Measurements from ENCODE around the gene PAPOLB.
A peak's percentile ranks its signal among the peaks of the same experiment; 100 is the strongest.

PAPOLB gene

DNA sequence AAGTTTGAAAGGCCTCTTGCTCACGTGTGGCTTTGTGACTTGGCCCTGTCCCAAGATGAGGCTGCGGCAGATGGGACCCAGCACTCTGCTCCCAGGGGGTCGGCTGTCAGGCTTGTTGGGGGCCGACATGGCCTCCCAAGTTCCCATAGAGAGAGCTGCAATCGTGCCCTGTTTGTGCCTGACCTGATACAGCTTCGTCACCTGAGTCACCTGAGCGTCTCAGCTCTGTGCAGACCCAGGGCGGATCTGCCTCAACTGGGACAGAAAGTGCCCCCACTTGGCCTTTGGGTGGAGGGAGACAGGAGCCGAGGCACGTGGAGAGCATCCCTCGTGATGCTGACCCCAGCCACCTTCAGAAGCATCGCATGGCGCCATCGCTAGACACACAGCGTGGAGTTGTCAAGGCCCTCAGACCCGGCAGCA is 21.7 kb downstream of the PAPOLB start:
- no peak for DNase-seq

DNA sequence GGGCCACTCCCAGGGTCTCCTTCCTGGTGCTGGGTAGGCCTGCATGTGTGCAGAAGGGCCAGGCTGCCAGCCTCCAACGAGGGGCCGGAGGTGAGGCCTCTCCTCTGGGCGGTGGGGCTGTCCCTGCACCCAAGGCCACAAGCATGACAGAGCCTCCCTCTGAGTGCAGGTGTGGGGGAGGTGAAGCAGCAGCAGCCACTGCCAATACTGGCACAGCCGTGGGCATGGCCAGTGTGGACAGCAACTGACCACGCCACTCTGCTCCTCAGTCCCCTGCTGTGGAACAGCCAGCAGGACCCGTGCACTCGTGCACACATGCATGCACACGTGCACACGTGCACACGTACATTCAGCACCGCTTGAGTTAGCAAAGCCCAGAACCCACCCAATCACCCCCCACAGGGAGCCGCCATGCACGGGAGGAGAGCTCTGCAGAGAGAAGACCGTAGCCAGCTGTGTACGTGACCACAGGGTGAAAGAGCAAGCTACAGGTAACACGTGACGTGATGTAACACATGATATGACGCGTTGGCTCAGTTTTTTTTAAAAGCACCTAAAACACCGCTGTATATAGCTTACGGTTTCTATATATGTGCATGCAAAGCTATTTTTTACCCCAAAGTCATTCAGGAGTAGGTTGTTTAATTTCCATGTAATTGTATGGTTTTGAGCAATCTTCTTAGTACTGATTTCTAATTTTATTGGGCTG is 23.1 kb downstream of the PAPOLB start:
- DNase-seq, result no peak

DNA sequence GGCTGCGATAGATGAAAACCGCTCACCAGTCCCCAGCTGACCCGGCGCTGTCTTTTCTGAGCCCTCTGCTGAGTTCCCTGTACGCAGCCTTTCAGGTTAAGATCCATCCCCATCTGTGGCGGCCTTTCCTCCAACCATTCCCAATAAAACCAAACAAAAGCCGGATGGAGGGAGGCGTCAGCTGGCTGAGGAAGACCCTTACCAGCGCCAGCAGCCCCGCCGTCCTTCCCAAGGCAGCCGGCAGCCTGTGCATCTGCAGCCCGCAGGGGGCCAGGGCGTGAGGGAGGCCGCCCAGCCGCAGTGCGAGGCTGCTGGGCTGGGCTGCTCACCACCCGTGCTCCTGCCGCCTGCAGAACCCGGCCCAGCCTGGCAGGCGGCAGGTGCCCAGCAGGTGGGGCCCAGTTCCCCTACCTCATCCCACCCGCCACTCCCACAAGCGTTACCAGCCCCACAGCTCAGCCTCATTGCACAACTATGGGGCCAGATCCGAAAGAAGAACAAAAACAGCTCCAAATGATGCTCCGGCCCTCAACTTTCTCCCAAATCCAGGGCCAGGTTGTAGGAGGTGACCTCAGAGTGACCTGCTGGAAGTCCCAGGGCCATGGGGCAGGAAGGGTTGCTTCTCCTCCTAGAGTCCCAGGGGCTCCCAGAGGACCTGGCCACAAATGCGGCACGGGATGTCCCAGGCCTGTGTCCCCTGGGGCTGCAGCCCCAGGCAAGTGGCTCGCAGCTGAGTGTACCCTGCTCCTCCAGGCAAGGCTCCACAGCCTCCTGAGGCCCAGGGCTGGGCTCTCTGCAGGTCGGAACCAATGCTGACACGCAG is 23.8 kb downstream of the PAPOLB start:
- DNase-seq, result no peak

DNA sequence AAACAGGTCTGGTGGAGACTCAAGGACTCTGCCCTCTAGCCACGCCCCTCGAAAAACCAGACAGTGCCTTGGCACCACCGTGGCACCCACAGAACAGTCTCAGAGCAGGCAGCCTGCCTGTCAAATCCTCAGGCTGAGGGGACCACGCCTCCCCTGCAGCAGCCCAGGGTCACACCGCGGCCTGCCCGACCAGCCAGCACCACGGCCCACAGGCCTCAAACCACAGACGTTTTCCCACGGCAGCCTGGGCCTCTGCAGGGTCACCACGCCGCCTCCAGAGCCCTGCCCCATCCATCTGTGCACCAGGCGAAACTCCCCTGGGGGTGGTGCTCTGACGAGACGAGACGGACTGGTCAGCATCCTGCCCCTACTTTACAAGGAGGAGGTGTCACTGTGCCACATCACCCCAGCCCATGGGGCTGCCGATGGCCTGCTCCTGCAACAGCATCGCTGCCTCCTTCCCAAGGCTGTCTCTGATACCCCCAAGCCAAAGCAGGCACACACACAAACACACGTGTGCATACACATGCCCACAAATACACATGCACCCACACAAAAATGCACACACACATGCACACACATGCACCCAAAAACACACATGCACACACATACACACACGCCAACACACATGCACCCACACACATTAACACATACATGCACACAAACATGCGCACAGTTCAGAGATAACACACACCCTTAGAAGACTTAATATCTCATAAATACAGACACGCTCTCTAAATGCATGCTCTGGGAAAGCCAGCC is 24.6 kb downstream of the PAPOLB start:
- DNase-seq, result peak; percentile 35

DNA sequence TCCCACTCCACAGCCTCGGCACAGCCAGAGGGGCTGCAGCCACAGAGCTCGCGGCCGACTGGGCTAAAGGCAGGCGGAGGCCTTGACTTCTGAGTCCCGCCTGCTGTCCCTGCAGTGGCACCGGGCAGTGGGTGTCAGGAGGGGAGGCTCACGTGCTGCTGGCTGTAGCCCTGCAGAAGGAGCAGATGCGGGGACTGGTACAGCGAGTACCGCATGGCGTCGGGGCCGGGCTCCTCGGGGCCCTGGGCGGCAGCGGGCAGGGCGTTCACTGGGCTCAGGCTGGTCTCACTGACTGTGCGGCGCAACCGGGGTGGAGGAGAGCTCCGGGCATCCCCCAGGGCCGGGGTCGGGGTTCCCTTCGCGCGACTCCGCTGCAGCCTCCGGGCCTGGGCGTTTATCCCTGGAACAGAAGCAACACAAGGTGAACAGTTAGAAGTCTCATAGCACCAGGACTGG is 25.6 kb downstream of the PAPOLB start:
- DNase-seq, result no peak

DNA sequence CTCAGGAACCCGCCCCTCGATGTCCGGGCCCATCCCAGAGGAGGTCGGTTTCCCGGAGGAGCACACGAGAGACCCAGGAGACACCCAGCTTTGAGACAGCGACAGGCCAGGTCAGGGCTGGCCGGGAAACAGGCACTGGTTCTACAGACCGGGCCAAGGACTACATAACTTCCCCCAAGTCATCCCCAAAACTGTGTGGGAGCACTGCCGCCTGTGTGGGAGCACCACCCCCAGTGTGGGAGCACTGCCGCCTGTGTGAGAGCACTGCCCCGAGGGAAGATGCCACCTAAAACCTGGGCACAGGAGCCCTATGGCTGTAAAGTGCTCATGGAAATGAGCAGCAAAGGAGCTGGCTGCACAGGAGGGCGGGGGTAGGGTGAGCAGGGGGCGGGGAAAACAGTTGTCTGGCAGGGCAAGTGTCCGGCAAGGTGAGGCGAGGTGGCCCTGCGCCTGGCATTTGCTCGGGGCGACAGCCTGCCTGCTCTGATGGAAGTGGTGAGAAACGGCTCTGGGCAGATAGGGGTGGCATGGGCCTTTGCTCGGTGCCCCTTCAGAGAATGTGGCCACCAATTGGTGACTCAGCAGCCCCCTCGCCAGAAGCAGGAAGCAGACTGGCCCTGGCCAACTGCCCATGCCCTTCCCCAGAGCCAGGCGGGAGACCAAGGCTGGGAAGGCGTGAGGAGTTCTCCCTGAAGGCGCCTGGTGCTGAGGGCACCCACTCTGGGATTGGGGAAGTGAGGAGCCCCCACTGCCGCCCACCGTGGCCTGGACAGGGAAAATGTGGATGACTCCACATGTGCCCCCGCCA is 26.2 kb downstream of the PAPOLB start:
- DNase-seq, result no peak

DNA sequence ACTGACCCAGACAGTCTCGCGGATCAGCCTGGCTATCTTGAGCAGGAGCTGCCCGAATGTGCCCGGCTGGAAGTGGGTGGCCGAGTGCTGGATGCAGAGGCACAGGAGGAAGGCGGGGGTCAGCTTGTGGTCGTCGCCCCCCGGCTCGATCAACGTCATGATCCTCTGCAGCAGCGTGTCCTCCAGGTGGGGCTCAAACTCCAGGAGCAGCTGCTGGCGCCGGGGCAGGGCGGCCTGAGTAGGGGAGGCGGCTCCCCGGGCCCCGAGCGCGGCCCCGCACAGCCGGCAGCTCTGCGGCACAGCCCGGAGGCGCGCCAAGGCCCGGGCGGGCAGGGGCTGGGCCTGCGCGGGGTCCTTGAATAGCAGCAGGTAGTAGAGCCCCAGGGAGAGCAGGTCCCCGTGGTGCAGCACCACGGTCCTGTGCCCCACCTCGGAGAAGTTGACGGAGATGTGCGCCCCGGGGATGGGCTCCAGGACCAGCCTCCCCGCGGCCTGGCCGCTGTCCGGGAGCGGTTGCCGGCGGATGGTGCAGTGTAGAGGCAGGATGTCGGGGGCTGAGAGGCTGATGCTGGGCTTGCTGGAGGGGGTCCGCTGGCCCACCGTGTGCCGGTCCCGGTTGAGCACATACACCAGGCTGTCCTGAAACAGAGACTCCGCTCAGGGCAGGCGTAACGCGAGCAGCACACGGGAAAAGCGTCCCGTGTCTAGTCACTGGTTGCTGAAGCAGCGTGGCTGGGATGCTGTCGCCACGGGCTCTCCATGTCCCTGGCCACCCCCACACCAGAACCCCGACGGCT is 27.0 kb downstream of the PAPOLB start:
- no peak for DNase-seq

DNA sequence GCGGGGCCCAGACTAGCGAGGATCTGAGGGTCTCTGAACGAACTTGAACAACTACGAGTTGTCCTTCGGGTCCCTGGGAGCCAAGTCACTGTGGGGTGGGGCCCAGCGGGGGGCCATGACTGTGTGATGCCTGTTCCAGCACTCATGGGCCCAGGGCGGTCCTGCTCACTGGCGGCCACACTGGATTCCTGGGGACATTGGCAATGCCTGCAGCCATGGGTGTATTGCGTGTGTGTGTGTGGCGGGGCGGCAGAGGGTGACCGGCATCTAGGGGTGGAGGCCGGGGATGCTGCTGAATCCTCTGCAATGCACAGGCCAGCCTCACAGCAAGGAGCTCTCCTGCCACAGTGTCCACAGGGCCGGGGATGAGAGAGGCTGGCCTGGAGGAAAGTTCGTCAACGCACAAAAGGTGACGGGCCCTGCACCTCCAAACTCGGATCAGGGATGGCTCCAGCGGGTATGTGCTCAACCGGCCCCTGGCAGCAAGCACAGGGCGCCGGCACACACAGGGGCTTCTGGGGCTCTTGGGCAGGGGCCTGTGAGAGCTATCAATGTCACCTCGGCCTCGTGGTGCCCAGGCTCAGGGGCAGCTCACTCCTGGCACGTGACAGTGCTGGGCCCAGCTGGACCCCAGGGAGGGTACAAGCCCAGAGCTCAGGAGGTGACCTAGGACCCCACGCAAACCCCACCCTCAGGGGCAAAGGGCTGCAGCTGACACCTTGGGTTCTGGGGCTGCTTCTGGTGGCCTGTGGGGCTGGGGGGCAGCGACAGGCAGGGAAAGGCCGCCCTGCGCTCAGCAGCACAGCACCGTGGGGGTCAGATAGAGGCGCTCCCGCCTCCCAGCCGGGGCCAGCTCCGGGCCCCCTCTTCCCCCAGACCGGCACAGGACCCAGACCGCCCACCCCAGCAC is 27.9 kb downstream of the PAPOLB start:
- DNase-seq, result no peak

DNA sequence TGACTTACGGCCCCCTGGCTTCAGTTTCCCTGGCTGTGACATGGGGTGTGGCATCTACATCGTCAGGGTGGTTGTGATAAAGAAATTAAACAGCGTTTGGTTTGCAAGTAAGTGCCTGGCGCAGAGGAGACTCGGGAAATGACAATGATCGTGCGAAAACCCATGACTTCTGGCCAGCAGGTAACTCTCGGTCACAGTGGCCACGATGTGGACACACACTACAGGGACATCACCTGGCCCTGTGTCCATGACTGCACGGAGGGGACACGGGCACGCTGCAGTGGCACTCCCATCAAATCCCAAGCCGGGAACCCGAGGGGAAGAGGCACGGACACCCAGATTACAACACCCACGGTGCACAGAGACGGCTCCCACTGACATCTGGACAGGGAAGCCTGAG is 28.7 kb downstream of the PAPOLB start:
- DNase-seq, result no peak

DNA sequence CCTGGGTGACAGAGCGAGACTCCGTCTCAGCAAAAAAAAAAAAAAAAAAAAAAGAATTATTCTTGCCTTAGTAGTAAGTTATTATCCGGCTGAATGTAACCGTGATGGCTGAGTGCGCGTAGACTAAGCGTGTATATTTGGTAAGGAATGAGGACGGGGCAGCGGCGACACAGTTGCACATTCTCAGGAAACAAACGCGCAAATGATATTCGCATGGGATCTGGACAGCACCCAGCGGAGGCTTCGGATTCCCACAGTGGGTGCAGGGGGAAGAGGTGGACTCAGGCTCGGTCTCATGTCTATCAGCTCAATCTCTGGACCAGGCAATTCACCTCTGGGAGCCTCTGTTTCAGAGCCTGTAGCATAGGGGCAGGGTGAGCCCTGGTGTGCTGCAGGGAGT is 29.1 kb downstream of the PAPOLB start:
- no peak for DNase-seq

DNA sequence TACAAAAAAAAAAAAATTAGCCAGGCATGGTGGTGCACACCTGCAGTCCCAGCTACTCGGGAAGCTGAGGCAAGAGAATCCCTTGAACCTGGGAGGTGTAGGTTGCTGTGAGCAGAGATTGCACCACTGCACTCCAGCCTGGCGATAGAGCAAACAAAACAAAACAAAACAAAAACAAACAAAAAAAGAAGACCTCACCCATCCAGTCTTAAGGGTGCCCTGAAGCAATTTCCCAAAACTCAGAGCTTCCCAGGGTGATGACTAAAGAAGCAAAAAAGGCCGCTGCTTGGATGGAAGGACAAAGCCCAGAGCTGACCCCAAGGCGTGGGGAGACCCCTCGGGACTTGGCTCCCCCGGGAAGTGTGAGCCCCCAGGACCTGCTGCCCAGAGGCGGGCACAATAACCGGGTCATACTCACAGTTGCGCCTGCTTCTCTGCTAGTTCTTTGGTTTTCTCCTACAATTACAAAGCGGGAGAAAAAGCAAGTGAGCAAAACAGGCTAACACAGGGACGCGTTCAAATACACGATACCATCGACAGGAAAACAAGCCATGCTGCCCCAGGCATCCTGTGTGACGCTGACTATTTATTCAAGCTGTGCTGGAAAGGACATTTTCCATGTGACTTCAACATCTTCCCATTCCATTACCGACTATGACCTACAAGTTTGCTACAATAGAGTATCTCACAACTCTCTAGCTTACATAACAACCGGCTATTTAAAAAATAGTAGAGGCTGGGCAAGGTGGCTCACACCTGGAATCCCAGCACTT is 29.9 kb downstream of the PAPOLB start:
- no peak for DNase-seq

DNA sequence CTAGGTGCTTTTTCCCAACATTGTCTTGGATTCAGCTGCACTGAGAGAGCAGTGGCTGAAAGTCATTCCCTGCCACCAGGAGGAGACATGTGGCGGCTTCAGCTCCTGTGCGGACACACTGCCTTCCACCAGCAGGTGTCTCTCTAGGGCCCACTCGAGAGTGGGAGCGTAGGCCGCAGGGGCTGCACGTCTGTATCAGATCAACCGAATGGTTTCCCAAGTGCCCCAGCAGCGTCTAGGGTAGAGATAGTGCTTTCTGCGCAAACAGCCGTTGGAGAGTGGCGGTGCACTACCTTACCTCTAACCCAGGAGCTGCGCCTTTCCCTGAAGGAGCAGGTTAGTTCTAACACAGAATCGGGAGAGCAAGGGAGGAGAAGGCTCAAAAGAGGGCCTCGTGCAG is 31.7 kb downstream of the PAPOLB start:
- peak; percentile 82 for DNase-seq

DNA sequence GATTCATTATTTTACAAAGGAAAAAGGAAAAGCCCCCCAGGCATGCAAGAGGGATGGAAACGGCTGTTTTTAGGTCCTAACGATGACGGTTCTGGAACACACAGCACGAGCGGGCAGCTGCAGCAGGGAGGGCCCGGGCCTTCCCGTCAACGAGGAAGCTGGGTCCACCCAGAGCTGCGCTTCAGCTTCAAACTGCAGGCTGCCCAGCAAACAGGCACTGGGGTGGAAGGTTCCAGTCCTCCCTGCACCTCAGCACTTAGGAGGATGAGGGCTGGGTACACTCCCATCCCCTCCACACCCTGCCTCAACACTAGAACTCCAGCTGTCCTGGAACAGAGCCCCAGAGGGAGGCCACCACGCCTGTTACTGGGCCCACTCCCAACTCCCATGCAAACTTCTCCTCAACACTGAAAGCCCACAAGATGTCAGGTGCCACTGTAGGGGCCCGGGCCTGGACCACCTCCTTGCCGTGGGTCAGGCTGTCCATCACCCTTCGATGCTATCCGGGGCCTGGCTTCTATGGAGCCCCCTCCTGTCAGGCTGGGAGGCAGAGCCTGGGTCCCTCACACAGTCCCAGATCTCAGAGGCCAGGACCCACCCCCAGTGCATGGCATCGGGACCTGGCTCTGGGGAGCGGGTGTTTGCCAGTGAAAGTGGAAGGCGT is 33.0 kb downstream of the PAPOLB start:
- no peak for DNase-seq

DNA sequence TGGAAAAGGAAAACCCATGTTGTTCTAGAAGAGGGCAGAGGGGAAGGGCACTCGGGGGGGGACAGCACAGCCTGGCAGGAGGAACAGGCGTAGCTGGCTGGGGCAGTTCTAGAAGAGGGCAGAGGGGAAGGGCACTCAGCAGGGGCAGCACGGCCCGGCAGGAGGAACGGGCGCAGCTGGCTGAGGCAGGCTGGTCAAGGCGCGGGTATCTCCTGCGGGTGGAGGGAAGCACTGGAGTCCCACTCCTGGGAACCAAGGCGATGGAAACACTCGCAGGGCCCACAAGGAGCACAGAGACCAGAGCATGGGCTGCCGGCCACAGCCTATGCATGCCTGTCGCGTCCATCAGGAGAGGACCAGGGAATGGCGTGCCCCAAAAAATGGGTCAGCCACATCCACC is 36.7 kb downstream of the PAPOLB start:
- DNase-seq, result no peak

DNA sequence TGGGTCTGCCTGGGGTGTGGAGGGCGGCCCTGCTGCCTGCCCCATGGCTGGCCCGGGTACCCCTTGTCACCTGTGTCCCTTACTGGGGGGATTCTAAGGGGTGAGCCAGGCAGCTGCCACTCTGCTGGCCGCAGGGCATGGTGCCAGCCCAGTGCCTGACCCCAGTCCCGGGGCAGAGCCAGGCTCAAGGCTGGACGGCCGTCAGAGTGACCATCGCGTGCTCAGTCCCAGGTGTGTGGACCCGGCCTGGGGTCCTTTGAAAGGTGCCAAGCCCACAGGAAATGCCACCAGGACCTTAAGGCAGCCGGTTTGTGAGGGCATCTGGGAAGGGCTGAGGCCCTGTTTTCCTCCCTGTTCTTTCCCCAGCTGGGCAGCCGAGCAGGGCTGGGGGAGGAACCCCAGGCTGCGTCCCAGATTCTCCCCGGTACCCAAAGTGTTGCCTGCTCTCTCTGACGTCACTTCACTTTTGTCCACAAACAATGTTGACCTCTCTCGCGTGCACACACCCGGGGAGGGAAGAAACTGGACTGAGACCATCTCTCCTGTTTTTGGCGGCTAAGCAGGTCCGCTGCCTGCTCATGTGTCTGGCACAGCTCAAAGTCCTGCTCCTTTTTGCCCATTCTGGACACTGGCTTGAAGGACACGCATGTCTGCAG is 37.6 kb downstream of the PAPOLB start:
- no peak for DNase-seq

DNA sequence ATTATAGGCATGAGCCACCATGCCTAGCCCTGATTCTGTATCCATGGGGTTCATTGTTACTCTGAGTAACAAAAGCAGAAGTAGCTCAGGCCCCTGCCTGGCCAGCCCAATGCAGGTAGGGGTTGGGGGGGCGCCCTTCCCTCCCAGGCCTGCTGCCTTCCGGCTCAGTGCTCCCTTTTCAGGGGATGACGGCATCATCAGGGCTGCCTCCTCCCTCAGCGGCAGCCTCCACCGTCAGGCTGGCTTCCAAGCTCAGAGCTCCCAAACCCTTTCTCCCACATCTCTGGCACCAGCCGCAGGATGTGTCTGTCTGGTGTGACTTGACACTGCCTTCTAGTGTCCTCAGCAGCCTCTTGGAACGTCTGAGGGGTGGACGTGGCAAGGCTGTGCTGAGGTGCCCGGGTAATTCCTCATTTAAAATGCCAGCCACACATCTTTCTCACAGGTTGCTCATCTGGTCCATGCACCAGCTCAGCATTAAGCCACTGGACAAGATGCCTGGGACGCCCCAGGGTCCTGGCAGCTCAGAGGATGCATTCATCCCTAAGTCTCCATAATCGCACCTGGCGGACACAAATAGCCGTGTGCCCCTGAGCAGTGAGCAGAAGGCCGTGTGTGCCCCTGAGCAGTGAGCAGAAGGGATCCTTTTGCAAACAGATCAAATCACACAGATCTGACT is 38.2 kb downstream of the PAPOLB start:
- no peak for DNase-seq

DNA sequence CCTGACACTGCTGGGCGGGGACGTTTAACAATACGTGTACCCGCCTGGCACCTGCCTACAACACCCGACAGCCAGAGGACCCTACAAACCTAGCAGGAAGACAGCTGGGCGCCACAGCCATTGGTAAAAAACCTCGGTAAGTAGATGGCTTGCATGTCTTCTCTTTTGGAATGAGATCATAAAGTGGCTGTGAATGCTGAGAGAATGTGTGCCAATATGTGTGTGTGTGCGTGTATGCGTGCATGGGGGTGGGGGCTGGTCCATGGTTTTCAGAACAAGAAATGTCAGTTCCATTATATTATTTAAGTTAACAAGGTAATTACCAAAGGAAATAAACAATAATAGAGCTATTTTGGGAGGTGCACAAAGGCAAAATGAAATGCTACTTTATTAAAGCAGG is 39.2 kb downstream of the PAPOLB start:
- DNase-seq, result no peak

DNA sequence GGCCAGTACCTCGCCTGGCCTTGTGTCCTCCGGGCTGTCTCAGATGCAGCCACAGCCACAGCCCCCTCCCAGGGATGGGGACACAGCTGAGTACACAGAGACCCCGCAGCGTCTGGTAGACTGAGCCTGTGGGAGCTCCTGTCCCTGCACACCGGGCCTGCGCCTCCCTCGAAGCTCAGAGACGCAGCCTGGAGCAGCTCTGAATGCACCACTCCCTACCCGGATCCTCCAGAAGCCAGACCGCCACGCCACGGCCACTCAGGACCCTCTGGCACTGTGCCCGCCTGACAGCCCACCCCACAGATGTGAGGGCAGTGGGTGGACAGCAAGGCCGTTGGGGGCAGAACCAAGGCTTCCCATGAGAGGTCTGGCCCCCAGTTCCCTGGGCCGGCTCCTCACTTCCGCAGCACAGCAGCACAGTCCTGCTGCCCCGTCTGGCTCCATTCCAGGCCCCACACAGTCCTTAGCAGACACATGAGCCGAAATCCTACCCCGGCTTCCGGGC is 40.8 kb downstream of the PAPOLB start:
- DNase-seq, result no peak

Data from RPMI8226 (cell line).